HFFc6 (cell line): ENCODE results near the gene FGF7. TPM values are rescaled to one million over a fixed set of nuclear protein-coding genes. Genes with fewer than 3 reads are reported as not detected.
"Not testable (repeated sequence)": the region's sequence is repeated elsewhere in the genome, so short reads cannot be mapped to it uniquely, and the experiment has no call there.

ENCODE experiments used
- DNase-seq: peaks from one replicate; pipeline ENCODE4 v3.0.0-alpha.2; 2018
- H3K27ac Mint-ChIP-seq: 2 replicates; pipeline ENCODE4 v1.8.0; 2020; ENCODE audit warnings: mild to moderate bottlenecking, mixed read lengths
- H3K27me3 Mint-ChIP-seq: 2 replicates; pipeline ENCODE4 v1.8.0; 2021; ENCODE audit warnings: mild to moderate bottlenecking, moderate library complexity, mixed read lengths; ENCODE audit not compliant: insufficient read depth
- H3K36me3 Mint-ChIP-seq: 2 replicates; pipeline ENCODE4 v1.8.0; 2021; ENCODE audit warnings: low read depth, mixed read lengths
- H3K4me1 Mint-ChIP-seq: 2 replicates; pipeline ENCODE4 v1.8.0; 2020; ENCODE audit warnings: low read depth, mixed read lengths
- H3K4me3 Mint-ChIP-seq: 2 replicates; pipeline ENCODE4 v1.8.0; 2020; ENCODE audit warnings: mild to moderate bottlenecking, moderate library complexity, mixed read lengths
- H3K9me3 Mint-ChIP-seq: 2 replicates; pipeline ENCODE4 v1.8.0; 2020; ENCODE audit warnings: mild to moderate bottlenecking, mixed read lengths
- total RNA-seq, 6 experiments: library from RNA; stranded (reverse); fragmentation: NEBNext Ultra II Directional; extraction: Animal tissue kit (Norgen Biotek cat#: 25700); gene quantifications; 2 replicates in 1 of 6; 3 replicates in 5 of 6; pipeline ENCODE4 v1.2.3, GENCODE V29; 2021
- TF ChIP-seq, protein P1 (sequence below): fragments of 200-600 bp; sonication (generic); IDR thresholded peaks from 2 replicates; pipeline ENCODE4 v1.5.0; 2021; ENCODE audit warnings: antibody characterized with exemption, mild to moderate bottlenecking

The FGF7 gene
- total RNA-seq, 6 experiments from 2014 or later, result 12.1 to 59.8 (median 52.2) TPM

DNA sequence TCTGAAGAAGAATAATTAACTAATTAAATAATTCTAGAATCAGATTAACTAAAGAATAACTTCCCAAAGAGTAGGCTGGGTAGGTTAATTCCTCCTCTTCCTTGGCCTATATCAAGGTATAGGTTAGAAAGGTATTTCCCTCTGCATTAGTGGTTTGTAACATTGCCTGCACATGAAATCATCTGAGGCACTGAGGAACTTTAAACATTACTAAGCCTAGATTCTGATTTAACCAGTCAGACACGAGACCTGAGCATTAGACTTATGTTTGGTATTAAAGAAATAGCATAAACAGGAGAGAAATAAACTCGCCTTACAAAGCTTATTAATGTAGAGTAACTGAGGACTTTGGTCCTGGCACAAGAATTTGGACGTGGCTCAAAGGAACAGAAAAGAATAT is 84.2 kb downstream of the FGF7 start:
- Mint-ChIP-seq H3K4me3 (no peak overlapping the region), H3K36me3 (peaks cover 11% of the 10 kb centered on the region), H3K27ac (no peak overlapping the region), H3K9me3 (peaks cover 11% of the 10 kb centered on the region), H3K27me3 (no peaks in the 10 kb centered on the region), H3K4me1 (peaks cover 15% of the 10 kb centered on the region)
- TF ChIP-seq, protein P1, sequence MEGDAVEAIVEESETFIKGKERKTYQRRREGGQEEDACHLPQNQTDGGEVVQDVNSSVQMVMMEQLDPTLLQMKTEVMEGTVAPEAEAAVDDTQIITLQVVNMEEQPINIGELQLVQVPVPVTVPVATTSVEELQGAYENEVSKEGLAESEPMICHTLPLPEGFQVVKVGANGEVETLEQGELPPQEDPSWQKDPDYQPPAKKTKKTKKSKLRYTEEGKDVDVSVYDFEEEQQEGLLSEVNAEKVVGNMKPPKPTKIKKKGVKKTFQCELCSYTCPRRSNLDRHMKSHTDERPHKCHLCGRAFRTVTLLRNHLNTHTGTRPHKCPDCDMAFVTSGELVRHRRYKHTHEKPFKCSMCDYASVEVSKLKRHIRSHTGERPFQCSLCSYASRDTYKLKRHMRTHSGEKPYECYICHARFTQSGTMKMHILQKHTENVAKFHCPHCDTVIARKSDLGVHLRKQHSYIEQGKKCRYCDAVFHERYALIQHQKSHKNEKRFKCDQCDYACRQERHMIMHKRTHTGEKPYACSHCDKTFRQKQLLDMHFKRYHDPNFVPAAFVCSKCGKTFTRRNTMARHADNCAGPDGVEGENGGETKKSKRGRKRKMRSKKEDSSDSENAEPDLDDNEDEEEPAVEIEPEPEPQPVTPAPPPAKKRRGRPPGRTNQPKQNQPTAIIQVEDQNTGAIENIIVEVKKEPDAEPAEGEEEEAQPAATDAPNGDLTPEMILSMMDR, result no peak
- DNase-seq, result no peak

DNA sequence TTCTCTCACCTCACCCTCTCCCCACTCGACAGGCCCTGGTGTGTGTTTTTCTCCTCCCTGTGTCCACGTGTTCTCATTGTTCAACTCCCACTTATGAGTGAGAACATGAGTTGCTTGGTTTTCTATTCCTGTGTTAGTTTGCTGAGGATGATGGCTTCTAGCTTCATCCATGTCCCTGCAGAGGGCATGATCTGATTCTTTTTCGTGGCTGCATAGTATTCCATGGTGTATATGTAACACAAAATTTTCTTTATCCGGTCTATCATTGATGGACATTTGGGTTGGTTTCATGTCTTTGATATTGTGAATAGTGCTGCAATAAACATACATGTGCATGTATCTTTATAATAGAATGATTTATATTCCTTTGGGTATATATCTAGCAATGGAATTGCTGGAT is 89.7 kb downstream of the FGF7 start:
- not testable (repeated sequence) for H3K9me3 Mint-ChIP-seq, H3K27me3 Mint-ChIP-seq, H3K36me3 Mint-ChIP-seq, H3K4me1 Mint-ChIP-seq, H3K4me3 Mint-ChIP-seq, DNase-seq, H3K27ac Mint-ChIP-seq

DNA sequence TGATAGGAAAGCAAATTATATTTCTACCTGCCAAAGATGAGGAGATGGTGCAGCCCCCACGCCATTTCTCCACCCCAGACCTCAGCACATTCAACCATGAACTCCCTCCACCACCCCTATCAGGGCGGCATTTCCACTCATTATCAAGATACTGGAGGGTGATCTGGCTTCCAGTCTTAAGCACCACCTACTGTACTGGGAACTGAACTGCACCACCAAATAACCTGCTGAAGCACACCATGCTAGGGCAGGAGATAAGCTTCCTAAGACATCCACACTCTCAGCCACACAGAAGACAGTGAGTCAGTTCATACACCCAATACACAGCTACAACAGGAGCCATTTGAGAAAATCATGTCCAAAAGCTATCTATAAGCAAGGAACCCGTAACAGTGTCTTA is 98.8 kb downstream of the FGF7 start:
- Mint-ChIP-seq H3K4me1 (no peaks in the 10 kb centered on the region), H3K9me3 (peaks cover 27% of the 10 kb centered on the region), H3K27ac (no peak overlapping the region), H3K36me3 (peaks cover 30% of the 10 kb centered on the region), H3K27me3 (no peaks in the 10 kb centered on the region), H3K4me3 (no peak overlapping the region)
- TF ChIP-seq, protein P1, result peak; percentile 51
- DNase-seq, result no peak

DNA sequence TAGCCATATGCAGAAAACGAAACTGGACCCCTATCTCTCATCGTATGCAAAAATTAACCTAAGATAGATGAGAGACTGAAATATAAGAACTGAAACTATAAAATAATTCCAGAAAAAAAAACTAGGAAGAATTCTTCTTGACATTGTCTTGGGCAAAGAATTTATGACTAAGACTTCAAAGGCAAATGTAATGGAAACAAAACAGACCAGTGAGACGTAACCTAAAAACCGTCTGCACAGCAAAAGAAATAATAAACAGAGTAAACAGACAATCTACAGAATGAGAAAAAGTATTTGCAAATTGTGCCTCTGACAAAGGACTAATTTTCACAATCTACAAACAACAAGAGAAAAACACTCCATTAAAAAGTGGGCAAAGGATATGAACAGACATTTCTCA is 105.2 kb downstream of the FGF7 start:
- TF ChIP-seq, protein P1, result no peak
- Mint-ChIP-seq H3K36me3 (peaks cover 16% of the 10 kb centered on the region), H3K27ac (no peak overlapping the region), H3K4me3 (no peak overlapping the region; the same call in 1 of the 2 replicates), H3K4me1 (peaks cover 15% of the 10 kb centered on the region), H3K27me3 (no peaks in the 10 kb centered on the region), H3K9me3 (peaks cover 21% of the 10 kb centered on the region)
- DNase-seq, result no peak

DNA sequence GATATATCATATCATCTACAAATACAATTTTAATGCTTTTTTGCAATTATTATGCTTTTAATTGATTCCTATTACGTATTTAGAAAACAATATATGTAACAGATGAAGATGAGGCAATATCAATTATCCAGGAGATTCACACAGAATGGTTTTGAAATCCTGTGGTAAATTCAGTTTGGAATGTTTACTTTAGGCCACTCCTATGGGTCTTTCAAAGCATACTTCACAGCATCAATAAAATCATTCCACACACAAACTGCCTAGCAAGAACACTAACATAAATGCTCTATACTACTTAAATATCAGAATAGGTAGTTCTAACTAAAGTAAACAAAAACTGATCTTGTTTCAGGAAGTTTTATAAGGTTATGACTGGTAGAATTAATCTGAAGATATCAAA is 107.0 kb downstream of the FGF7 start:
- TF ChIP-seq, protein P1, result no peak
- Mint-ChIP-seq H3K9me3 (peaks cover 16% of the 10 kb centered on the region), H3K4me1 (peaks cover 15% of the 10 kb centered on the region), H3K4me3 (no peak overlapping the region), H3K36me3 (peaks cover 20% of the 10 kb centered on the region), H3K27me3 (no peaks in the 10 kb centered on the region), H3K27ac (no peak overlapping the region)
- DNase-seq, result no peak

Other genes with a start within 250 kb of the FGF7 start
- gene FAM227B, start 197.6 kb downstream of the FGF7 start, total RNA-seq, result 1 to 10 TPM; 4.3 to 7.5 (median 5.7) TPM
- 10 to 100 TPM; 43.5 to 48.2 (median 46.8) TPM for gene DTWD1, start 197.8 kb downstream of the FGF7 start, total RNA-seq